DOHH2 (cell line): ENCODE measurements around the gene OLIG2.

Experiments used
- H3F3A ChIP-seq: fragments of 200-600 bp; sonication (generic), shearing (Covaris generic); 2 replicates; pipeline ENCODE4 v1.6.0; 2016; ENCODE audit warnings: antibody characterized with exemption, mild to moderate bottlenecking; ENCODE audit not compliant: control insufficient read depth, insufficient read depth
- H3K27ac ChIP-seq: fragments of 200-600 bp; sonication (generic); 2 replicates; pipeline ENCODE4 v1.5.1; 2014; ENCODE audit warnings: low read depth, mild to moderate bottlenecking, low read length, moderate library complexity
- H3K27me3 ChIP-seq: fragments of 200-600 bp; sonication (generic); 2 replicates; pipeline ENCODE4 v1.6.1; 2014; ENCODE audit warnings: mild to moderate bottlenecking, low read length, mixed read lengths; ENCODE audit not compliant: control insufficient read depth
- H3K36me3 ChIP-seq: fragments of 200-600 bp; sonication (generic); 2 replicates; pipeline ENCODE4 v1.6.1; 2014; ENCODE audit warnings: mild to moderate bottlenecking, low read length, moderate library complexity, mixed read lengths; ENCODE audit not compliant: control insufficient read depth
- H3K4me1 ChIP-seq: fragments of 200-600 bp; sonication (generic); 2 replicates; pipeline ENCODE4 v1.6.1; 2014; ENCODE audit warnings: mild to moderate bottlenecking, low read length, mixed read lengths; ENCODE audit not compliant: control insufficient read depth
- H3K4me2 ChIP-seq: fragments of 200-600 bp; sonication (generic); 2 replicates; pipeline ENCODE4 v1.6.0; 2014; ENCODE audit warnings: mild to moderate bottlenecking, low read length, moderate library complexity
- H3K4me3 ChIP-seq: fragments of 200-600 bp; sonication (generic); 2 replicates; pipeline ENCODE4 v1.5.1; 2014; ENCODE audit warnings: mild to moderate bottlenecking, low read length, mixed read lengths
- H3K79me2 ChIP-seq: fragments of 200-600 bp; sonication (generic); 2 replicates; pipeline ENCODE4 v1.6.1; 2014; ENCODE audit warnings: mild to moderate bottlenecking, low read length, mixed read lengths; ENCODE audit not compliant: control insufficient read depth
- H3K9me2 ChIP-seq: fragments of 200-600 bp; sonication (generic); replicated peaks from 2 replicates; pipeline ENCODE4 v1.6.1; 2014; ENCODE audit warnings: mild to moderate bottlenecking, low read length, mixed read lengths; ENCODE audit not compliant: control insufficient read depth
- H3K9me3 ChIP-seq: fragments of 200-600 bp; sonication (generic); 2 replicates; pipeline ENCODE4 v1.6.1; 2014; ENCODE audit warnings: antibody characterized with exemption, low read length, mixed read lengths; ENCODE audit not compliant: control insufficient read depth, insufficient read depth
- H4K20me1 ChIP-seq: fragments of 200-600 bp; sonication (generic); 2 replicates; pipeline ENCODE4 v1.6.0; 2014; ENCODE audit warnings: low read depth, mild to moderate bottlenecking, antibody characterized with exemption, low read length, moderate library complexity; ENCODE audit not compliant: control insufficient read depth, insufficient read depth
- EZH2phosphoT487 ChIP-seq: fragments of 200-600 bp; sonication (generic); IDR thresholded peaks from 2 replicates; pipeline ENCODE4 v1.6.1; 2017; ENCODE audit warnings: borderline replicate concordance, mild to moderate bottlenecking, antibody characterized with exemption, low read length, moderate library complexity, mixed read lengths
- TF ChIP-seq, protein P1 (sequence below): fragments of 200-600 bp; sonication (generic); IDR thresholded peaks from one replicate; pipeline ENCODE4 v1.5.1; 2014; ENCODE audit warnings: antibody characterized with exemption, mild to moderate bottlenecking, low read depth, low read length; ENCODE audit not compliant: poor library complexity, severe bottlenecking

Gene OLIG2

GRCh38 chr21:32990666-32991065 is 35.1 kb upstream of the OLIG2 start:
- H4K20me1 ChIP-seq: no peaks in the 10 kb centered on the region
- no peaks in the 10 kb centered on the region for H3K79me2 ChIP-seq
- no peak overlapping the region for H3K4me2 ChIP-seq
- H3F3A ChIP-seq: no peaks in the 10 kb centered on the region
- no peak for TF ChIP-seq EZH2phosphoT487
- TF ChIP-seq, protein P1, sequence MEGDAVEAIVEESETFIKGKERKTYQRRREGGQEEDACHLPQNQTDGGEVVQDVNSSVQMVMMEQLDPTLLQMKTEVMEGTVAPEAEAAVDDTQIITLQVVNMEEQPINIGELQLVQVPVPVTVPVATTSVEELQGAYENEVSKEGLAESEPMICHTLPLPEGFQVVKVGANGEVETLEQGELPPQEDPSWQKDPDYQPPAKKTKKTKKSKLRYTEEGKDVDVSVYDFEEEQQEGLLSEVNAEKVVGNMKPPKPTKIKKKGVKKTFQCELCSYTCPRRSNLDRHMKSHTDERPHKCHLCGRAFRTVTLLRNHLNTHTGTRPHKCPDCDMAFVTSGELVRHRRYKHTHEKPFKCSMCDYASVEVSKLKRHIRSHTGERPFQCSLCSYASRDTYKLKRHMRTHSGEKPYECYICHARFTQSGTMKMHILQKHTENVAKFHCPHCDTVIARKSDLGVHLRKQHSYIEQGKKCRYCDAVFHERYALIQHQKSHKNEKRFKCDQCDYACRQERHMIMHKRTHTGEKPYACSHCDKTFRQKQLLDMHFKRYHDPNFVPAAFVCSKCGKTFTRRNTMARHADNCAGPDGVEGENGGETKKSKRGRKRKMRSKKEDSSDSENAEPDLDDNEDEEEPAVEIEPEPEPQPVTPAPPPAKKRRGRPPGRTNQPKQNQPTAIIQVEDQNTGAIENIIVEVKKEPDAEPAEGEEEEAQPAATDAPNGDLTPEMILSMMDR: no peak
- H3K4me3 ChIP-seq: no peak overlapping the region
- H3K4me1 ChIP-seq: no peaks in the 10 kb centered on the region
- no peaks in the 10 kb centered on the region for H3K9me3 ChIP-seq
- H3K36me3 ChIP-seq: no peaks in the 10 kb centered on the region
- no peaks in the 10 kb centered on the region for H3K9me2 ChIP-seq
- no peak overlapping the region for H3K27ac ChIP-seq
- H3K27me3 ChIP-seq: peaks cover 34% of the 10 kb centered on the region

DNA sequence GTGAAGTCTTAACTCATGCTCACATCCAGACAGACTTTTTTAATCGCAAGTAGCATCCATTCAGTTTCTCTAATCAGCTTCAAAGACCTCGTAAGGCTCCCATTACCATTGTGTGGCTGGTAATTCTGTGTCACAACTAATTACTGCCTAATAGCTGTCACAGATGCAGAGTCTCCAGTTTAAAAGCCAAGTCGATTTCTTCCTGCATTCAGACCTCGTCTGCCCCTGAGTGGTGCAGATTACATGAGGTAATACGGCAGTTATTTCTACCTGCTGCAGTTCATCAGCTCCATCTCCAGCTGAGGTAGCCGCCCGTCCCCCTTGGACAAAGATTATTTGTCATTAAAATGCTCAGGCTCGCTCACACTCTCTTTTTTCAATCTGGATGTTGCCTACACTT is 34.4 kb upstream of the OLIG2 start:
- H3K4me2 ChIP-seq: no peak overlapping the region
- no peaks in the 10 kb centered on the region for H3K4me1 ChIP-seq
- no peaks in the 10 kb centered on the region for H4K20me1 ChIP-seq
- no peaks in the 10 kb centered on the region for H3K79me2 ChIP-seq
- no peaks in the 10 kb centered on the region for H3K9me3 ChIP-seq
- no peaks in the 10 kb centered on the region for H3K36me3 ChIP-seq
- no peaks in the 10 kb centered on the region for H3F3A ChIP-seq
- no peaks in the 10 kb centered on the region for H3K9me2 ChIP-seq
- H3K27me3 ChIP-seq: peaks cover 31% of the 10 kb centered on the region
- no peak overlapping the region for H3K27ac ChIP-seq
- no peak for TF ChIP-seq EZH2phosphoT487
- TF ChIP-seq, protein P1: no peak
- H3K4me3 ChIP-seq: no peak overlapping the region

- Histone ChIP-seq H3K27ac (no peak overlapping the region), H3K4me2 (no peak overlapping the region)
- TF ChIP-seq, protein P1: no peak
- no peak for TF ChIP-seq EZH2phosphoT487
Observed at GRCh38 chr21:32993894-32994293, 31.8 kb upstream of the OLIG2 start.

DNA sequence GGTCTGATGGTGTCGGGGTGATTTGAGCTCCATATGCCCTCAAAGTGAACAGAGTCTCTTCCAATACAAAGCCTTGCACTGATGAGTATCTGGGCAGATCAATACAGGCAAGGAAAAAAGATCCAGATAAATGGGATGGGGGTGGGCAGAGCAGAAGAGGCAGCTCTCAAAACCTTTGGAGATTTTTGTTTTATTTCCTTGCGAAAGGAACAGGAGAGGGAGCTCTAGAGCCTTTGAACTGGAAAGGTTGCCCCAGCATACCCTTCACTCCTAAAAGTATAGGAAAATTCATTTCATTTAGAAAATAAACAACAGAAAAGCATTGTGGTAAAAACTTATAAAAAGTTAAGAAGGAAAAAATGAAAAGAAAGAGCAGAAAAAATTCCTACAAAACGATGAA is 31.4 kb upstream of the OLIG2 start:
- H3K27me3 ChIP-seq: peaks cover 22% of the 10 kb centered on the region; the same call in 1 of the 2 replicates
- no peaks in the 10 kb centered on the region for H3K9me2 ChIP-seq
- no peaks in the 10 kb centered on the region for H3F3A ChIP-seq
- H3K4me2 ChIP-seq: no peak overlapping the region
- no peaks in the 10 kb centered on the region for H3K9me3 ChIP-seq
- no peak overlapping the region for H3K4me3 ChIP-seq
- no peaks in the 10 kb centered on the region for H3K4me1 ChIP-seq
- H4K20me1 ChIP-seq: no peaks in the 10 kb centered on the region
- H3K36me3 ChIP-seq: no peaks in the 10 kb centered on the region
- no peak overlapping the region for H3K27ac ChIP-seq
- no peaks in the 10 kb centered on the region for H3K79me2 ChIP-seq
- TF ChIP-seq, protein P1: peak; percentile 43
- no peak for TF ChIP-seq EZH2phosphoT487

More at GRCh38 chr21:32993894-32994293, 31.8 kb upstream of the OLIG2 start:
- Histone ChIP-seq H3K36me3 (no peaks in the 10 kb centered on the region), H3K9me2 (no peaks in the 10 kb centered on the region), H4K20me1 (no peaks in the 10 kb centered on the region), H3K4me3 (no peak overlapping the region), H3F3A (no peaks in the 10 kb centered on the region), H3K27me3 (peaks cover 24% of the 10 kb centered on the region; the same call in 1 of the 2 replicates), H3K4me1 (no peaks in the 10 kb centered on the region), H3K79me2 (no peaks in the 10 kb centered on the region), H3K9me3 (no peaks in the 10 kb centered on the region)
